Panc1 (cell line): Measurements from ENCODE around the gene KIRREL3. TPM values are rescaled to one million over a fixed set of nuclear protein-coding genes. Genes with fewer than 3 reads are reported as not detected.

Experiments
- ATAC-seq: fragments of 200-7000 bp; cut with Tn5 transposase; 2 replicates; pipeline ENCODE4 v1.9.1; 2020; ENCODE audit warnings: mild to moderate bottlenecking, moderate library complexity
- BruUV-seq: library from RNA; stranded (reverse); fragments of 400-500 nt; replicated peaks from 2 replicates; lab custom pipeline; 2021; lab: Mats Ljungman, UMichigan
- CTCF ChIA-PET: fragments of 300-600 bp; sonication (Branson Sonifier 250); formaldehyde crosslinking; loops from one replicate; lab custom pipeline; 2022; ENCODE audit warnings: antibody characterized with exemption; lab: Charles Lee
- POLR2A ChIA-PET: fragments of 300-600 bp; sonication (Branson Sonifier 250); formaldehyde crosslinking; loops from one replicate; lab custom pipeline; 2022; ENCODE audit warnings: antibody characterized with exemption; lab: Charles Lee
- DNase-seq: peaks from one replicate; pipeline ENCODE4 v3.0.0-alpha.2; 2010; ENCODE audit warnings: low read depth, low spot score
- H3K27ac ChIP-seq: 2 replicates; pipeline ENCODE4 v1.5.1; 2011; ENCODE audit warnings: mild to moderate bottlenecking, low read length, inconsistent platforms
- H3K27me3 ChIP-seq: fragments of 200-500 bp; sonication (Bioruptor generic); 2 replicates; pipeline ENCODE4 v1.6.0; 2014; ENCODE audit warnings: low read length, inconsistent platforms; ENCODE audit not compliant: control insufficient read depth, insufficient read depth
- H3K36me3 ChIP-seq: fragments of 200-500 bp; sonication (Bioruptor generic); 2 replicates; pipeline ENCODE4 v1.5.1; 2014; ENCODE audit warnings: inconsistent platforms, mild to moderate bottlenecking, low read length, moderate library complexity; ENCODE audit not compliant: control insufficient read depth, insufficient read depth
- H3K4me1 ChIP-seq: 2 replicates; pipeline ENCODE4 v1.5.1; 2011; ENCODE audit warnings: inconsistent platforms, mild to moderate bottlenecking, low read length, moderate library complexity; ENCODE audit not compliant: control insufficient read depth, insufficient read depth
- H3K4me3 ChIP-seq, 2 experiments: 2 replicates each; pipeline ENCODE4 v1.5.1; 2011 to 2012; ENCODE audit warnings: low read depth in 2 of 2, low read length in 2 of 2, mild to moderate bottlenecking in 2 of 2, inconsistent platforms in 1 of 2, moderate library complexity in 1 of 2
- H3K9me3 ChIP-seq: fragments of 200-500 bp; sonication (Bioruptor generic); 2 replicates; pipeline ENCODE4 v1.5.1; 2014; ENCODE audit warnings: low read depth, mild to moderate bottlenecking, inconsistent platforms, low read length, moderate library complexity; ENCODE audit not compliant: control insufficient read depth, insufficient read depth
- CTCF ChIP-seq: fragments of 450-650 bp; IDR thresholded peaks from 2 replicates; pipeline ENCODE4 v1.5.1; 2017; ENCODE audit warnings: mild to moderate bottlenecking
- POLR2AphosphoS5 ChIP-seq: IDR thresholded peaks from 2 replicates; pipeline ENCODE4 v1.6.1; 2012; ENCODE audit warnings: mild to moderate bottlenecking, low read depth, low read length, moderate library complexity
- REST ChIP-seq, 2 experiments: IDR thresholded peaks; 2 replicates each; pipeline ENCODE4 v1.6.1; 2011 to 2012; ENCODE audit warnings: low read depth in 2 of 2, control low read depth in 1 of 2, low read length in 1 of 2, mild to moderate bottlenecking in 1 of 2, moderate library complexity in 1 of 2; ENCODE audit not compliant: insufficient read depth in 1 of 2
- SIN3A ChIP-seq: IDR thresholded peaks from 2 replicates; pipeline ENCODE4 v1.6.1; 2012; ENCODE audit warnings: low read depth, mild to moderate bottlenecking, low read length, moderate library complexity, borderline replicate concordance; ENCODE audit not compliant: insufficient read depth
- TCF7L2 ChIP-seq: IDR thresholded peaks from 2 replicates; pipeline ENCODE4 v1.6.1; 2011; ENCODE audit warnings: mild to moderate bottlenecking, low read depth, low read length, inconsistent platforms
- in situ Hi-C: cut with HindIII; loops from 2 replicates; pipeline ENCODE4 v1.10.0; 2016; ENCODE audit warnings: low sequenced_read_pairs, low pct_unique_long_range_greater_than_20kb
- intact Hi-C: fragments of 100-400 bp; cut with micrococcal nuclease; formaldehyde crosslinking; loops from one replicate; pipeline ENCODE4 v1.10.0; 2022; ENCODE audit not compliant: unreplicated experiment
- total RNA-seq: library from RNA; stranded (reverse); gene quantifications from one replicate; pipeline ENCODE4 v1.2.1, GENCODE V29; 2021; ENCODE audit not compliant: unreplicated experiment

Gene KIRREL3
- total RNA-seq, 1 experiment from 2014 or later: 0.36 TPM

- no TSS peak for BruUV-seq
- in situ Hi-C loops (no loop called here), intact Hi-C loops (no loop called here)
- ChIA-PET POLR2A (no interaction called here), CTCF (interaction anchor here (0.7 kb wide), 2 partner anchors 11 to 36 kb away, joined by 8 to 9 read pairs; no protein-coding TSS in a partner anchor)
- TF ChIP-seq TCF7L2 (no peak), SIN3A (no peak), POLR2AphosphoS5 (no peak), CTCF (no peak), REST (IDR thresholded peaks at IDR 0.05; ENCODE audit: insufficient read depth in 1 of 2, low read depth in 2 of 2, low read length in 1 of 2) (no peak)
- H3K9me3 ChIP-seq: no peaks in the 10 kb centered on the region
- H3K27me3 ChIP-seq: no peaks in the 10 kb centered on the region
- H3K27ac ChIP-seq: no peak overlapping the region
- no peak overlapping the region for H3K4me3 ChIP-seq
- DNase-seq (no peak), ATAC-seq (no peak)
- H3K36me3 ChIP-seq: no peaks in the 10 kb centered on the region
- peaks cover 3% of the 10 kb centered on the region; the same call in 1 of the 2 replicates for H3K4me1 ChIP-seq
These were observed 522.9 kb downstream of the KIRREL3 start for GRCh38 chr11:126477535-126478305.

GRCh38 chr11:126476977-126477376 lies 523.6 kb downstream of the KIRREL3 start:
- CTCF ChIA-PET: no interaction called here
- BruUV-seq: no TSS peak
- DNase-seq (no peak), ATAC-seq (no peak)
- POLR2A ChIA-PET: interaction anchor here (0.6 kb wide), 1 partner anchor 1601 kb away, joined by 4 read pairs; no protein-coding TSS in a partner anchor
- Histone ChIP-seq H3K9me3 (no peaks in the 10 kb centered on the region), H3K27me3 (no peaks in the 10 kb centered on the region), H3K36me3 (no peaks in the 10 kb centered on the region), H3K27ac (no peak overlapping the region), H3K4me3 (no peak overlapping the region), H3K4me1 (peaks cover 3% of the 10 kb centered on the region; the same call in 1 of the 2 replicates)
- TF ChIP-seq TCF7L2 (no peak), POLR2AphosphoS5 (no peak), CTCF (no peak), REST (IDR thresholded peaks at IDR 0.05; ENCODE audit: insufficient read depth in 1 of 2, low read depth in 2 of 2, low read length in 1 of 2) (no peak), SIN3A (no peak)
- in situ Hi-C loops: no loop called here
- intact Hi-C loops: no loop called here
